ENCODE results near the gene TSSC4.

TSSC4 gene

DNA sequence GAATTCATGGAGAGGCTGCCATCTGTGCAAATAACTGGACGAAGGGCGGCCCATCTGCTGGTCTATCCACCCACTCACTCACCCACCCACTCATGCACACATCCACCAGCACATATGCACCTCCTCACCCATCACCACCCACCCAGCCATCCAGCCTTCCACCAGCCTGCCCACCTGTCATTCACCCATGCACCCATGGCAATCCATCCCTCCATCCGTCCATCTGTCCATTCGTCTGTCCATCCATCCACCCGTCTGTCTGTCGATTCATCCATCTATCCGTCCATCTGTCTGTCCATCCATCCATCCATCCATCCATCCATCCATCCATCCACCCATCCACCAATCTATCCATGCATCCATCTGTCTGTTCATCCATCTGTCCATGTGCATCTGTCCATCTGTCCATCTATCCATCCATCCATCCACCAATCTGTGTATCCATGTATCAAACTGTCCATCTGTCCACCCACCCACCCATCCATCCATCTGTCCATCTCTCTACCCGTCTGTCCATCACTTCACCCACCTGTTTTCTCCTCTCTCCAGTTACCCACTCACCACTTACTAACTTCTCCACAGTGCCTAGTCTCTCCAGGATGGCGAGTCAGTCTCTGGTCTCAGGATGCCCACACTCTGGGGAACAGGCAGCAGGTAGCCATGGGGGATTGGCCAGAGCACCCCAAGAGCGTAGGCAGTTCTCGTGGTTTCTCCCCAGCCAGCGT, 34.9 kb downstream of the TSSC4 start:
- DNase-seq = no peak

DNA sequence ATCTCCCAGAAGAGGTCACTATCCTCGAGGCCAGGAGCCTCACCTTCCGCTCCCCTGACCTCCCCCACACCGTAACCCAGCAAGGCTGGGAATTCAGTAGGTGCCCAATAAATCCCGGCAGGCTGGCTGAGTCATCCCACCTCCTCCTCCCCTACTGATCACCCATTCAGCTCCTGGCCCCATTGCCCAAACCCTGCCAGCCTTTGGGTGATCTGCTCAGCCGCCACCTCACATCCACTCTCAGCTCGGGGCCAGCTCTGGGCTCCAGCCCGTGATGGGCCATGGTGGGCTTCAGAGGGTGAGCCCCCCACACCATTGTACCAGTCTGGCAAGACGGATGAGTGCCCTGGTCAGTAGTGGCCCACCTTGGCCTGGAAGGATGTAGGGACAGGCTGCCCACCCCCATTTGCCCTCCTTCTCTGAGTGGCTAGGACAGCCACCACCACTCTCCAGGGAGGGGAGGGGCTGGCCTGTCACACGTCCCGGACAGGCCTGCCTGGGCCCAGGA, 35.5 kb downstream of the TSSC4 start:
- DNase-seq = no peak

DNA sequence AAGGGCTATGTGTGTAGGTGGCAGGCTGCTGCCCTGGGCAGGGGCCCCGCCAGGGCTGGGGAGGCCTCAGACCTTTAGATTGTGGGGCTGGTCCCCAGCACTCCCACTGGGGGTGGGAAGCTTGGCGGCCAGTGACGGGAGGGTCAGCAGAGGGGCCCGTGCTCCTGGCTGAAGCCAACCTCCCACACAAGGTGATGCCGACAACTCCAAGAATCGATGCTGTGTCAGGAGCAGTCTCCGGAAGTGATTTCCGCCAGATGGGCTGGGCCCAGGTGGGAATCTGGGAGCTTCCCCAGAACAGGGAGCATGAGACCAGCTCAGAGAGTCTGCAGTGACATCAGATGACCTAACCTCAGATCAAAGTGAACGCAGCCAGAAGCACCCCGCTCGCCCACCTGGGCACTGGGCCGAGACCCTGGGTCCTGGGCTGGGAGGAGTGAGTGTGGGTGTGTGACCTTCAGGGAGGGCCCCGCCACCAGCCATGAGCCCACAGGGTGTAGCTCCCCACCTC, 36.0 kb downstream of the TSSC4 start:
- DNase-seq = no peak

DNA sequence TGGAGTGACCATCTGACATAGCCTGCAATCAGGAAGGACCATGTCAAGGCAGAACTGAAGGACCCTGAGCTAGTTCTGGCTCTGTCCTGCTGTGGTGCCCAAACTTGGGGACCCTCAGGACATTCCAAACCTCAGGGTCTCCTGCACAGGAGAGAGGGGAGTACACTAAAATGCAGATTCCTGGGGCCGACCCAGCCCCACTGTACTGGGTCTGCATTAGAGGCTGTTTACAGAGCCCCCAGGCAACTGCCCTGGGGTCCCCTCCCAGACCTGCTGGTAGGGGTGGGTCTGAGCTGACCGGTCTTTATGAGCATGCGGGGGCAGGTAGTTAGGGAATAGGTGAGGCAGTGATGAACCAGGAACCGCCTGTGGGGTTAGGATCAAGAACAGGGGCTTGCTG, 37.0 kb downstream of the TSSC4 start:
- no peak for DNase-seq

DNA sequence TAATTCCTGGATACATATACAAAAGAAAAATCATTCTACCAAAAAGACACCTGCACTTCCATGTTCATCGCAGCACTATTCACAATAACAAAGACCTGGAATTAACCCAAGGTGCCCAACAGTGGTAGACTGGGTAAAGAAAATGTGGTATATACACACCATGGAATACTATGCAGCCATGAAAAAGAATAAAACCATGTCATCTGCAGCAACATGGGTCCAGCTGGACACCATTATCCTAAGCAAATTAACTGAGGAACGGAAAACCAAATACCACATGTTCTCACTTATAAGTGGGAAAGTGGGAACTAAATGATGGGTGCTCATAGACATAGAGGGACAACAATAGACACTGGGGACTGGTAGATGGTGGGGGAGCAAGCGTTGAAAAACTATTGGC, 39.3 kb downstream of the TSSC4 start:
- DNase-seq = no peak

DNA sequence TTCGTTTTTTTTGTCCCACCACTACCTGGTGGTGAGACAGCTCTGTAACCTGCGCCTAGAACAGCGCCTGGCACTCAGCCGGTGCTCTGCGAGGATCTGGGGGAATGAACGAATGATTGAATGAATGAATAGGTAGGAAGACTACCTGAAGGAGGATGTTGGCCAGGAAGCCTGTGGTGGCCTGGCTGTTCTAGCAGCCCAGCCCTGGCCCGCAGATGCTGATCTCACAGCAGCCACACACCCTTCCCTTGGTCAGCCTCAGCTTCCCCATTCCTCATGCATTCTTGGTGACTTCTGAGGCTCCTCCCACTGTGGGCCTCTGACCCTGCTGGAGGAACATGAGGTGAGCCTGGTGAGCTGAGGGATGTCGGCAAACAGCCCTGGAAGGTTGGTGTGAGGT, 40.1 kb downstream of the TSSC4 start:
- DNase-seq = no peak

DNA sequence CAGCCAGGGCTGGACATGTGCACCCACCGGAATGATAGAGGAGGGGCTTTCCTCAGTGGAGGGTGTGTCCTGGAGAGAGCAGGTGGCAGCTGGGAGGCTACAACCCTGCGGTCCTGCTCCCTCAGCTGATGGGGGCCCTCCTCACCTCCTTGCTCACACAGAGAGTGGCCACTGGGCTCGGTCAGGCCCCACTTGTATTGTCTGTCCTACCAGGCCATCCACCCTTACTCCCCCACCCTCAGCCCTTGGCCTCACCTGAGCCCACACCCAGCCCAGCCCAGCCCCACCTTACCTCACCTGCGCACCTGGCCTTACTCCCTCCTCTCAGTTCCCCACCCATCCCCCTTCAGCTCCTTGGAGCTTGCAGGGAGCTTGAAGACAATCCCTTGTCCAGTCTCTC, 40.6 kb downstream of the TSSC4 start:
- no peak for DNase-seq

- peak in 1 of 2 experiments; percentile 21 for DNase-seq
These were observed 42.0 kb downstream of the TSSC4 start for GRCh38 chr11:2442589-2442988.

- no peak for DNase-seq
These were observed 42.9 kb downstream of the TSSC4 start for GRCh38 chr11:2443406-2443805.

DNA sequence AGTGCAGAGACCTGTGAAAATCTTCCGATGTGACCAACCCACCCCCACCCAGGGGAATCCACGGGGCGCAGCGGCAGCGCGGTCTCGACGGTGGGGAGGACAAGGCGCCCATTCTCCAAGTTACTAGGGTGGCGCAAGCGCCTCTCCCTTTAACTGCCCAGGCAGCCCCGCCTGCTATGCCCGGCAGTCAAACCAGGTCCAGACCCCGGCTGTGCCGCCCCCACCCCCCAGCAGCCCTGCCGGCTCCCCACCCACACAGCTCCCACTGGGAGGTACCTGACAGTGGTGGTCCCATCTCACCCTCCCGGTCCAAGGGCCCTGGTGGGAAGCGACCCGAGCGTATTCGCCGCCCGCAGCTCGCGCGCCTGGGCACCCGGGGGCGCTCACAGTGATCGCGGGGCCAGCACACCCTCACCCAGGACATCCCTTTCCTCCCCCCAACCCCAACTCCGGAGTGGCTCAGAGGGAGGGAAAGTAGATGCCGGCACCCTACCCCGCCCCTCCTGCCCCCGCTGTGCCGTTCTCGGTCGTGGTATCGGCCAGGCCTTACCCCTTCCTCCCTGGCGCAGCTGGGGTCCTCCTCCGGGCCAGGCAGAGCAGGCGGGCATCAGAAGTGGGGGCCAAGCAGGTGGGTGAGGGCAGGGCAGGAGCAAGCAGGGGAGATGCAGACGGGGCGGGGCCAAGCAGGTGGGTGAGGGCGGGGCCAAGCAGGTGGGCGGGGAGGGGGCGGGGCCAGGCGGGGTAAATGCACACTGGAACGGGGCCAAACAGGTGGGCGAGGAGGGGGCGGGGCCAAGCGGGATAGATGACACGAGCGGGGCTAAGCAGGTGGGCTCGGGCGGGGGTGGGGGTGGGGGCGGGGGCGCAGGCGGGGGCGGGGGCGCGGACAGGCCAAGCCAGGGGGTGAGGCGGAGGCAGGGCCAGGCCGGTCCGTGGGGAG, 43.6 kb downstream of the TSSC4 start, which contains the start of gene TRPM5:
TRPM5 (minus strand) TSS at position 634 of the 940 bp plus-strand sequence. CDS start 21,478 bp downstream, outside the sequence.
- DNase-seq = peak; percentile 76 to 81

GRCh38 chr11:2444821-2445745, 44.5 kb downstream of the TSSC4 start, which contains the start of gene KCNQ1:
Gene KCNQ1 (plus strand): TSS chr11:2445008. CDS start chr11:2445099, 91 bp downstream.
- peak in 1 of 2 experiments; percentile 17 for DNase-seq

- no peak for DNase-seq
These were observed 45.4 kb downstream of the TSSC4 start for GRCh38 chr11:2445746-2446551.

DNA sequence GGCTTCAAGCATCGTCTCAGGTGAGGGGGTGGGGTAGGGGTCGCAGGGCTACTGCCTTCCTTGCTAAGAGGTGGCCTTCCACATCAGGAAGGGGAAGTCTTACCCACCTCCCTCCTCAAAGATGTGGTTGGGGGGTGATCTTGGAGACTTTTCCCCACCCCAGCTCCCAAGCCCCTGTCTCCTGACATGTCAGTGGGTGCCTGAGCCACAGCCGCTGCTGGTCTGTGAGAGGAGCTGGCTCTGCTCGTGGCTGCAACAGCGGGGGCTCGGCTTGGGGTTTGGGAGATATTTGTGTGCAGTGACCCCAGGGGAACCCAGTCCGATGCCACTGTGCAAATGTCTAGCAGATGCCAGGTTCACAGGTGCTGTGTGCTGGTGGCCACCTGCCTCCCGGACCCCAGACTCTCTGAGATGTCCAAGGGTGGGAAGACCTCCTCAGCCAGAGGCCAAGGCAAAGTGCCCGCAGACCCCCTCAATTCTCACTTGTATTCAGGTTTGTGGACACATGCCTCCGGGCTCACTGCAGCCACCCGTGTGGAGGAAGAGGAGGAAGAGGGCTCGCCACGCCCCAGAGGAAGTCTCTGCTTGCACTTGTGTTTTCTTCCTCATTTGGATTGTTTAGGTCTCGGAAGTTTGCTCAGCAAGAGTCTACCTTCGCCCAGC, 46.2 kb downstream of the TSSC4 start:
- no peak for DNase-seq

DNA sequence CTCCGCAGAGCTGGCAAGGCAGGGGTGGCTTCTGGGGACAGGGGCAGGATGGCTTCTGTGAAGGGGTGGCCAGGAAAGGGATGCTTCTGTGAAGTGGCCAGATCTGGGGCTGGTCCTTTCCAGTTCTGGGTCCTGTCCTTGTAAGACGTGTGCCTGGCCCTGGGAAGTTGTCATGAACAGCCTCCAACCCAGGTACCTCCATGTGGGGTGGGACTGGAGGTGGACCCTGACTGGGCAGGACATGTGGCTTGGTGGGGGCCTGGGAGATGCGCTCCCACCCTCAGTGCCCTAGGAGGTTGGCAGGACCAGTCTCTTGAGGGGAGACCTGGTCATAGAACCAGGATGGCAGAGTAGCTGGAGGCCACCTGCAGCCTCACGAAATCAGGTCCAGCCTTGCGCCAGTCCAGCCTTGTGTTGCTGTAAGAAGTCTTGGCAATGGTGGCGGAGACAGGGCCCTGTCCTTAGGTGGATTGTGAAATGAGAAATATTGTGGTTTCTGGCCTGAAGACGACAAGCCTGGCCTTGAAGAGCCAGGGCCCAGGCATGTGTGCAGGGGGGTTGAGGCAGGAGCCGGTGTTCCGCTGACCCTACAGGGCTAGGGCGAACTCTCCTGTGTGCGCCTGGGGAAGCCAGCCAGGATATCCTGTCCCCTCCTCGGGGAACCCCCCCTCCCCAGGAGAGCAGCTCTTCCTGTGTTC, 46.9 kb downstream of the TSSC4 start:
- no peak for DNase-seq

GRCh38 chr11:2447951-2448650, 47.6 kb downstream of the TSSC4 start:
- no peak for DNase-seq

DNA sequence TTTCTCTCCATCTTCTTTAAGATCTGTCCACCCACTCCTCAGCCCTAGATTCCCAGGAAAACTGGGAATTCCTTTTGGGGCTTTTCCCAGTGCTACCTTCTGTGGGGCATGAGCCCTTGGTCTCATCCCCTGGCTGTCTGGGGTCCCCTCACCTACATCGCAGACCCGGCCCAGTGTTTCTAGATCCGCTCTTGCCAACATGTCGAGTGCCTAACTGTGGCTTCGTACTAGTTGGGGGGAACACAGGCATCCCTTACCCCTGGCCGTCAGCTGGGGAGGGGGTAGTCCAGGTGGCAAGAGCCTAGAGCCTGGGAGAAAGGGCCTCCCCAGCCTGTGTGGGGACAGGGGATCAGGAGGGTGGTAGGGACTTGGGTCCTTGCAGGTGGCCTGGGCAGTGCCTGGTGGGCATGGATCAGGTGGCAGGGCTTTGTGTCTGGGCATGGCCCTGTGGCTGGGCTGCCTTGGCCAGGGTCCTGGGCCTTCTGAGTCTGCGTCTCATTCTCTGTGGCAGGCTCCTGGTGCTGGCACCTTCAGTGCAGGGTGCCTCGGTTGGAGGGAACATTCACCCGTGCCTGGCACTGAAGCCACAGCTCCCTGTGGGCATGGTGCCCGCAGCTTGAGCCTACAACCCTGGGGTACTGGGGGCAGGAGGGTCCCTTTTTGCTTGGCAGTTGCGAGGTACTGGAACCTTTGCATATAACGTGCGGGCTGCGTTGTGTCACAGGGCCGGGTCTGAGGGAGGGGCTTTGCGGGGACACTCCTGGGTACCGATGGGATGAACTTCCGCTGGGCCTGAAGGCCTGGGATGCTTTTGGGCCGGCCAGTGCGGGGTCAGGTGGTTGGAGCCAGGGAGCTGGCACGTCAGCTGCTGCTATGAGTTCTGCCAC, 48.4 kb downstream of the TSSC4 start:
- DNase-seq = no peak

DNA sequence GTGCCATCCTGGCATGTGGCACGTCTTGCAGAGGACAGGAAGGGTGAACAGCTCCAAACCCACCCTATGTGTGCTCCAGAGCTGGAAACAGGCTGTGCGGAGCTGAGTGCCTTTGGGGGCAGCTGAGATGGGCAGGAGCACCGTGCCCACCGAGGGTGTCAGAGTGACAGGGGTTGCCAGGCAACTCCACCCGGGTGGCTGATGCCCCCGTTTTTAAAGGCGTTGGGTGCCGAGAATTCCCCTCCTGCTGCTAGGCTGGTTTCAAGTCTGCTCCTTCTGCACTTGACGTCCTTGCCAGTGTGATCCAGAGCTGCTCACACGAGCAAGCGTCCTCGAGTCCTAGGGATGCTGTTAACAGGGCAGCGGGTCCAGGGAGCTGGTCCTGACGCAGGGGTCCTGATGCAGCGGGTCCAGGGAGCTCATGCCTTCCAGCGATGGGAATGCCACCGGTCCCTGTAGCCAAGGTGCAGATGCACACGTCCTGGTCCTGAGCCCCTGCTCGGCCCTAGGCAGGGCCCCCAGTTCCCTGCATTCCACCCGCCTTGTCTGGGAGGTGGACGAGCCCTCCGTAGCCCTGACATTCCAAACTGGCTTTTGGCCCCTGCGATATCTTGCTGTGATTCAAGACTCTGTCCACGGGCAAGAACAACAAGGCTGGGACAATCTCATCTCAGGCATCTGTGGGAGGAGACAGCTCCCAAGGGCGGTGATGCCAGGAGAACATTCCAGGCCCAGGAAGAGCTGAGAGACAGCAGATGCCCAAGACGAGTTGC, 49.2 kb downstream of the TSSC4 start:
- no peak for DNase-seq

All from stimulated activated CD4-positive, alpha-beta T cell treated with anti-CD3 and anti-CD28 coated beads, Interleukin-4, amount 100 ng/mL, for 4 hours (primary cell).